Large intestine (tissue), 3 donors: Measurements from ENCODE around the gene CMTM4. TPM values are rescaled to one million over a fixed set of nuclear protein-coding genes. Genes with fewer than 3 reads are reported as not detected.

ENCODE experiments used
- DNase-seq, 2 donors: peaks; one replicate each; pipeline versions ENCODE4 v3.0.0 to v3.0.0-alpha.2; 2013
- H3K27ac ChIP-seq: one replicate; pipeline ENCODE4 v1.5.1; 2013; ENCODE audit warnings: low read length
- H3K27me3 ChIP-seq: 2 replicates; pipeline ENCODE4 v1.6.1; 2013; ENCODE audit warnings: low read length; ENCODE audit not compliant: control insufficient read depth, insufficient read depth
- H3K36me3 ChIP-seq: 2 replicates; pipeline ENCODE4 v1.6.1; 2013; ENCODE audit warnings: low read length; ENCODE audit not compliant: control insufficient read depth, insufficient read depth
- H3K4me1 ChIP-seq: one replicate; pipeline ENCODE4 v1.6.1; 2013; ENCODE audit warnings: low read length; ENCODE audit not compliant: control insufficient read depth, insufficient read depth
- H3K4me3 ChIP-seq: one replicate; pipeline ENCODE4 v1.5.1; 2013; ENCODE audit warnings: low read length
- H3K9me3 ChIP-seq: one replicate; pipeline ENCODE4 v1.6.1; 2013; ENCODE audit warnings: mild to moderate bottlenecking, low read depth, low read length, moderate library complexity; ENCODE audit not compliant: control insufficient read depth
- WGBS: methylation state at CpG from one replicate; pipeline ENCODE4 v1.1.5; 2013; ENCODE audit warnings: low lambda C conversion rate; ENCODE audit not compliant: insufficient coverage; 5-methylcytosine and 5-hydroxymethylcytosine counted together
- polyA plus RNA-seq: library from polyadenylated mRNA; unstranded; fragments of 120-200 nt; gene quantifications from one replicate; pipeline ENCODE4 v1.2.1, GENCODE V29; 2013

The CMTM4 gene
- polyA plus RNA-seq, 1 donor, result 52.1 TPM

- H3K4me3 ChIP-seq, result no peak overlapping the region
- H3K9me3 ChIP-seq, result no peaks in the 10 kb centered on the region
- peaks cover 25% of the 10 kb centered on the region for H3K27me3 ChIP-seq
- WGBS, result no CpG with 5 or more reads among the region's 3 CpGs
- H3K36me3 ChIP-seq, result no peaks in the 10 kb centered on the region
- H3K4me1 ChIP-seq, result peaks cover 9% of the 10 kb centered on the region
- DNase-seq, result peak; percentile 47 to 70
- peak overlapping the region; percentile 36 for H3K27ac ChIP-seq
These were observed 115.1 kb downstream of the CMTM4 start for GRCh38 chr16:66581246-66581952.

- H3K27ac ChIP-seq, result no peak overlapping the region
- H3K4me3 ChIP-seq, result no peak overlapping the region
- DNase-seq, result no peak
- WGBS, result no CpG with 5 or more reads among the region's 4 CpGs
- H3K9me3 ChIP-seq, result no peaks in the 10 kb centered on the region
- peaks cover 9% of the 10 kb centered on the region for H3K4me1 ChIP-seq
- H3K36me3 ChIP-seq, result no peaks in the 10 kb centered on the region
- H3K27me3 ChIP-seq, result peaks cover 25% of the 10 kb centered on the region
These were observed 115.8 kb downstream of the CMTM4 start for GRCh38 chr16:66580605-66581209.

GRCh38 chr16:66578651-66579531 is 117.7 kb downstream of the CMTM4 start, which contains the start of gene CMTM2:
Gene CMTM2, plus strand, starts transcription at chr16:66579463. Its CDS starts 145 bp downstream, at chr16:66579608.
- WGBS, result no CpG with 5 or more reads among the region's 77 CpGs
- DNase-seq, result peak; percentile 18 to 46
- H3K36me3 ChIP-seq, result no peaks in the 10 kb centered on the region

GRCh38 chr16:66576296-66576695 is 120.2 kb downstream of the CMTM4 start:
- H3K4me1 ChIP-seq, result peaks cover 7% of the 10 kb centered on the region
- H3K9me3 ChIP-seq, result no peaks in the 10 kb centered on the region
- H3K36me3 ChIP-seq, result no peaks in the 10 kb centered on the region
- peaks cover 25% of the 10 kb centered on the region for H3K27me3 ChIP-seq
- no peak for DNase-seq
- no peak overlapping the region for H3K4me3 ChIP-seq
- no CpG with 5 or more reads among the region's 5 CpGs for WGBS
- H3K27ac ChIP-seq, result no peak overlapping the region

More at GRCh38 chr16:66578651-66579531, 117.7 kb downstream of the CMTM4 start, which contains the start of gene CMTM2:
- H3K4me3 ChIP-seq, result no peak within 1 kb of the TSS
- peaks cover 25% of the 10 kb centered on the region for H3K27me3 ChIP-seq
- H3K9me3 ChIP-seq, result no peaks in the 10 kb centered on the region
- H3K27ac ChIP-seq, result no peak within 1 kb of the TSS
- H3K4me1 ChIP-seq, result peaks cover 9% of the 10 kb centered on the region

- no CpG with 5 or more reads among the region's 3 CpGs for WGBS
- no peak for DNase-seq
- H3K4me1 ChIP-seq, result peaks cover 7% of the 10 kb centered on the region
- no peak overlapping the region for H3K4me3 ChIP-seq
- H3K27ac ChIP-seq, result no peak overlapping the region
- H3K27me3 ChIP-seq, result peaks cover 24% of the 10 kb centered on the region
- no peaks in the 10 kb centered on the region for H3K36me3 ChIP-seq
- H3K9me3 ChIP-seq, result no peaks in the 10 kb centered on the region
These were observed 121.5 kb downstream of the CMTM4 start for GRCh38 chr16:66575060-66575459.

GRCh38 chr16:66574531-66574930 is 122.0 kb downstream of the CMTM4 start:
- WGBS, result no CpG with 5 or more reads among the region's 3 CpGs
- H3K4me1 ChIP-seq, result peaks cover 9% of the 10 kb centered on the region
- no peaks in the 10 kb centered on the region for H3K36me3 ChIP-seq
- H3K27ac ChIP-seq, result no peak overlapping the region
- no peaks in the 10 kb centered on the region for H3K9me3 ChIP-seq
- H3K27me3 ChIP-seq, result peaks cover 21% of the 10 kb centered on the region
- DNase-seq, result no peak
- H3K4me3 ChIP-seq, result no peak overlapping the region

- Histone ChIP-seq H3K4me1 (peaks cover 12% of the 10 kb centered on the region), H3K27me3 (peaks cover 16% of the 10 kb centered on the region), H3K36me3 (no peaks in the 10 kb centered on the region), H3K27ac (no peak overlapping the region), H3K4me3 (no peak overlapping the region), H3K9me3 (no peaks in the 10 kb centered on the region)
- WGBS, result 88% methylated on average over 1 of the region's 1 CpG
- no peak for DNase-seq
These were observed 122.5 kb downstream of the CMTM4 start for GRCh38 chr16:66574081-66574480.

- no CpG with 5 or more reads among the region's 2 CpGs for WGBS
- H3K27ac ChIP-seq, result no peak overlapping the region
- peaks cover 7% of the 10 kb centered on the region for H3K4me1 ChIP-seq
- no peaks in the 10 kb centered on the region for H3K9me3 ChIP-seq
- H3K4me3 ChIP-seq, result no peak overlapping the region
- no peaks in the 10 kb centered on the region for H3K36me3 ChIP-seq
- DNase-seq, result no peak
- no peaks in the 10 kb centered on the region for H3K27me3 ChIP-seq
These were observed 124.2 kb downstream of the CMTM4 start for GRCh38 chr16:66572356-66572755.

- WGBS, result 29% methylated on average over 1 of the region's 3 CpGs
- Histone ChIP-seq H3K9me3 (peaks cover 4% of the 10 kb centered on the region), H3K36me3 (peaks cover 13% of the 10 kb centered on the region), H3K27me3 (no peaks in the 10 kb centered on the region), H3K4me1 (peaks cover 7% of the 10 kb centered on the region), H3K4me3 (no peak overlapping the region), H3K27ac (peak overlapping the region; percentile 52)
- DNase-seq, result peak; percentile 70 to 88
These were observed 126.6 kb downstream of the CMTM4 start for GRCh38 chr16:66569827-66570405.

- 89% methylated on average over 1 of the region's 1 CpG for WGBS
These were observed 127.4 kb downstream of the CMTM4 start for GRCh38 chr16:66569131-66569530.

More at GRCh38 chr16:66569131-66569530, 127.4 kb downstream of the CMTM4 start:
- Histone ChIP-seq H3K27me3 (no peaks in the 10 kb centered on the region), H3K4me3 (no peak overlapping the region), H3K36me3 (peaks cover 15% of the 10 kb centered on the region), H3K27ac (no peak overlapping the region), H3K4me1 (peaks cover 7% of the 10 kb centered on the region), H3K9me3 (peaks cover 4% of the 10 kb centered on the region)
- no peak for DNase-seq
